HG02943 (cell line): ENCODE results near the gene AOPEP.

Source experiments
- ATAC-seq: cut with Tn5 transposase; IDR thresholded peaks from one replicate; pipeline ENCODE4 v1.9.1; 2021; ENCODE audit warnings: mild to moderate bottlenecking, low read depth, moderate library complexity; ENCODE audit not compliant: unreplicated experiment

AOPEP gene

DNA sequence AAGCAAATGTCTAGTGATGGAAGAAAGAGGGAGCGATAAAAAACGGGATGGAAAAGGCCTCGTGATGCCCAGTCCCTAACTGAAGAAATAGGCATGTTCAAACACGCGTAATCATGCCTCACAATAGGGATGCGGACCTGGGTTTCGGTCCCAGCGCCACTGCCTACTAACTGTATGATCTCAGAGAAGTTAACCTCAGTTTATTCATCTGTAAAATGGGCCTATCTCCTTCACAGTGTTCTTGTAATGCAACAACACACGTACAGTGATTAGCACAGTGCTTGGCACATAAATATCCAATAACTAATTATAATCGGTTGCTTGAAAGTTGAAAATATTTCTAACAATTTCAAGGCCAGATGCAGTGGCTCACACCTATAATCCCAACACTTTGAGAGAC, 409.3 kb downstream of the AOPEP start:
- ATAC-seq: no peak
